SK-N-SH treated with all-trans-retinoic acid at 6 μM for 48 hours (cell line): ENCODE results near the gene KLHL42.
A peak's percentile ranks its signal among the peaks of the same experiment; 100 is the strongest.

Experiments used
- ATAC-seq: fragments of 200-7000 bp; cut with Tn5 transposase; 3 replicates; pipeline ENCODE4 v1.9.1; 2020; ENCODE audit warnings: mild to moderate bottlenecking, moderate library complexity
- ARNTL ChIP-seq: fragments of 450-650 bp; formaldehyde crosslinking; IDR thresholded peaks from 2 replicates; pipeline ENCODE4 v1.5.0; 2020; ENCODE audit warnings: low read depth, mild to moderate bottlenecking, moderate library complexity, borderline replicate concordance
- CREB5 ChIP-seq: fragments of 250-450 bp; sonication (Bioruptor Pico); IDR thresholded peaks from 2 replicates; pipeline ENCODE4 v1.5.1; 2020; ENCODE audit warnings: low read depth, mild to moderate bottlenecking, moderate library complexity
- CSDC2 ChIP-seq: fragments of 250-450 bp; sonication (Bioruptor Pico); IDR thresholded peaks from 2 replicates; pipeline ENCODE4 v1.5.0; 2020; ENCODE audit warnings: mild to moderate bottlenecking, moderate library complexity
- ESRRG ChIP-seq: fragments of 250-450 bp; sonication (Bioruptor Pico); IDR thresholded peaks from 2 replicates; pipeline ENCODE4 v1.6.1; 2021; ENCODE audit warnings: mild to moderate bottlenecking
- GLIS3 ChIP-seq: fragments of 250-450 bp; sonication (Bioruptor Pico); IDR thresholded peaks from 2 replicates; pipeline ENCODE4 v1.5.0; 2020; ENCODE audit warnings: mild to moderate bottlenecking, moderate library complexity
- ISL1 ChIP-seq: fragments of 250-450 bp; sonication (Bioruptor Pico); IDR thresholded peaks from 2 replicates; pipeline ENCODE4 v2.1.2; 2022; ENCODE audit warnings: mild to moderate bottlenecking, moderate library complexity
- PPARA ChIP-seq: fragments of 250-450 bp; sonication (Bioruptor Pico); IDR thresholded peaks from 2 replicates; pipeline ENCODE4 v1.5.0; 2020; ENCODE audit warnings: mild to moderate bottlenecking, borderline replicate concordance
- RARB ChIP-seq: fragments of 250-450 bp; sonication (Bioruptor Pico); IDR thresholded peaks from 2 replicates; pipeline ENCODE4 v1.8.0; 2021; ENCODE audit warnings: mild to moderate bottlenecking, moderate library complexity
- SNAI2 ChIP-seq: fragments of 250-450 bp; sonication (Bioruptor Pico); IDR thresholded peaks from 2 replicates; pipeline ENCODE4 v1.5.0; 2020; ENCODE audit warnings: mild to moderate bottlenecking, moderate library complexity
- TCF4 ChIP-seq: fragments of 250-450 bp; sonication (Bioruptor Pico); IDR thresholded peaks from 2 replicates; pipeline ENCODE4 v1.8.0; 2021; ENCODE audit warnings: mild to moderate bottlenecking, moderate library complexity, borderline replicate concordance
- TOX ChIP-seq: fragments of 250-450 bp; sonication (Bioruptor Pico); IDR thresholded peaks from 2 replicates; pipeline ENCODE4 v1.8.0; 2021; ENCODE audit warnings: mild to moderate bottlenecking, moderate library complexity, borderline replicate concordance
- ZC3H10 ChIP-seq: fragments of 250-450 bp; sonication (Bioruptor Pico); IDR thresholded peaks from 2 replicates; pipeline ENCODE4 v1.5.1; 2021; ENCODE audit warnings: mild to moderate bottlenecking, moderate library complexity
- ZFP3 ChIP-seq: fragments of 250-450 bp; sonication (Bioruptor Pico); IDR thresholded peaks from 2 replicates; pipeline ENCODE4 v1.5.0; 2020; ENCODE audit warnings: mild to moderate bottlenecking, moderate library complexity
- ZFP30 ChIP-seq: fragments of 450-650 bp; formaldehyde crosslinking; IDR thresholded peaks from 2 replicates; pipeline ENCODE4 v1.5.0; 2022; ENCODE audit warnings: mild to moderate bottlenecking, moderate library complexity
- ZNF565 ChIP-seq: fragments of 450-650 bp; formaldehyde crosslinking; conservative IDR thresholded peaks from 2 replicates; pipeline ENCODE4 v1.5.0; 2020; ENCODE audit warnings: low read depth, mild to moderate bottlenecking, moderate library complexity
- ZNF70 ChIP-seq: fragments of 450-650 bp; formaldehyde crosslinking; IDR thresholded peaks from 2 replicates; pipeline ENCODE4 v1.5.0; 2020; ENCODE audit warnings: mild to moderate bottlenecking, moderate library complexity
- ZNF8 ChIP-seq: fragments of 450-650 bp; formaldehyde crosslinking; IDR thresholded peaks from 2 replicates; pipeline ENCODE4 v1.5.0; 2020; ENCODE audit warnings: mild to moderate bottlenecking, moderate library complexity
- TF ChIP-seq, protein P1 (sequence below): fragments of 250-450 bp; sonication (Bioruptor Pico); IDR thresholded peaks from 2 replicates; pipeline ENCODE4 v1.5.0; 2020; ENCODE audit warnings: mild to moderate bottlenecking, moderate library complexity
- TF ChIP-seq, protein P2 (sequence below): fragments of 250-450 bp; sonication (Bioruptor Pico); IDR thresholded peaks from 2 replicates; pipeline ENCODE4 v1.5.1; 2021; ENCODE audit warnings: mild to moderate bottlenecking, moderate library complexity
- TF ChIP-seq, protein P3 (sequence below): fragments of 250-450 bp; sonication (Bioruptor Pico); IDR thresholded peaks from 2 replicates; pipeline ENCODE4 v1.8.0; 2021; ENCODE audit warnings: low read depth, mild to moderate bottlenecking, moderate library complexity, borderline replicate concordance

Gene KLHL42

DNA sequence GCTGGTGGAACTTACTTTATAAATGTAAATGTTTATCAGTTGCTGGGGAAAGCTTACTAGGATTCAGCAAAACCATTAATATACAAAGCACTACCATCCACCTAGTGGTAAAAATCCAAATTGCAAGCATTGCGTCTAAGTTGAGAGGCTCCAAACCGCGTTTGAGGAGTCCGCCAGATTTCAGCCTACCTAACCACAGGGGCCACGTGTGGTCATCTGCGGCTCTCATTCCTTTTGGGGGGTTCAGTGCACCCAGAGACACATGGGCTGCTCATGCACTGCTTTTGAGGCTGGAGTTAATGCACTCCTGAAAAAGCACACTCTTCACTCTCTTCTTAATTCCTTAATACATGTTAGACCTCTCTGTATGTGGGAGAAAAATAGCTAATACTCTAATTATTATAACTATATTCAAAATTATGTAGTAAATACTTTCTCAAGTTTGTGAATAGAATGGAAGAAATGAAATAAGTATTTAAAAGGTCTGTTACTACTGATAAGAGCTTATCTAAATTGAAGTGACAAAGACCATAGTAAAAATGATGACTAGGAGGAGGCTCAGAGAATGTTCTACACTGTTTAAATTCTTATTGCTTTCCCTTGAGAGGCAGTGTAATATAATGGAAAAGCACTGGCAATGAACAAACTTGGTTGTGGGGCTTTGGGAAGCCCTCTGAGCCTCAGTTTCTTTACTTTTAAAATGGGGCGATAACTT lies 41.4 kb downstream of the KLHL42 start:
- ATAC-seq: peak; percentile 93
- TF ChIP-seq GLIS3 (CRISPR knock-in tag): no peak

DNA sequence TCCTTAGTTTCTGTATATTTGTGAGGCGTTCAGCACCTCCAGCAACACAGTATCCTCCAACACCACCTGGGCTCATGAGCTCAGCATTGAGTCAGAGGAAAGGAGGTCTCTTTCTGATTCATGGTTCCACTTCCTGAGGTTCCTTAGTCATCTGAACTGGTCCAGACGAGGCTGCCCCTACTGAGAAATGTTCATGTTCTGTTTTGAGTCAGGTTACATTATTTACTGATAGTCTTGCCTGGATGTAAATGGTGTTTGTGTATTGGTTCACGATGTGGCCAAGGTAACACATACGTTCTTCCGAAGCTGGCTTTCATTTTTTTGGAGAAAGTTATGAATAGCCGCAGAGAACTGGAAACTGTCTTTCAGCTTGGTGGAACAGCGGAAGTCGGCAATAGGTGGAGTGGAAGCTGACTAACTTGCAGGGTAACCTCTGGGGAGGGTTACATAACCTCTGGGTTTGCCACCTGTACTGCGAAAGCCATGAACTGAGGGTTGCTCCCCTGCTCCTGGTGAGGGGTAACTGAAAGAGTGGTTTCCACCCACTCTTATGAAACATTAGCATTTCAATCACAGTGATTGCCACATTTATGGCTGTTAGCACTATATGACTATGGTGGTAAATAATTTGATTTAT lies 42.2 kb downstream of the KLHL42 start:
- TF ChIP-seq ISL1 (CRISPR knock-in tag) (no peak), ZNF70 (no peak), ZNF565 (no peak), CREB5 (CRISPR knock-in tag) (no peak), ZC3H10 (CRISPR knock-in tag) (no peak), GLIS3 (CRISPR knock-in tag) (no peak), SNAI2 (CRISPR knock-in tag) (no peak), ZFP30 (no peak), ZNF8 (CRISPR knock-in tag) (no peak), TOX (CRISPR knock-in tag) (no peak), PPARA (CRISPR knock-in tag) (no peak), ESRRG (CRISPR knock-in tag) (no peak), RARB (no peak), ZFP3 (CRISPR knock-in tag) (no peak), ARNTL (CRISPR knock-in tag) (no peak)
- TF ChIP-seq, protein P1, sequence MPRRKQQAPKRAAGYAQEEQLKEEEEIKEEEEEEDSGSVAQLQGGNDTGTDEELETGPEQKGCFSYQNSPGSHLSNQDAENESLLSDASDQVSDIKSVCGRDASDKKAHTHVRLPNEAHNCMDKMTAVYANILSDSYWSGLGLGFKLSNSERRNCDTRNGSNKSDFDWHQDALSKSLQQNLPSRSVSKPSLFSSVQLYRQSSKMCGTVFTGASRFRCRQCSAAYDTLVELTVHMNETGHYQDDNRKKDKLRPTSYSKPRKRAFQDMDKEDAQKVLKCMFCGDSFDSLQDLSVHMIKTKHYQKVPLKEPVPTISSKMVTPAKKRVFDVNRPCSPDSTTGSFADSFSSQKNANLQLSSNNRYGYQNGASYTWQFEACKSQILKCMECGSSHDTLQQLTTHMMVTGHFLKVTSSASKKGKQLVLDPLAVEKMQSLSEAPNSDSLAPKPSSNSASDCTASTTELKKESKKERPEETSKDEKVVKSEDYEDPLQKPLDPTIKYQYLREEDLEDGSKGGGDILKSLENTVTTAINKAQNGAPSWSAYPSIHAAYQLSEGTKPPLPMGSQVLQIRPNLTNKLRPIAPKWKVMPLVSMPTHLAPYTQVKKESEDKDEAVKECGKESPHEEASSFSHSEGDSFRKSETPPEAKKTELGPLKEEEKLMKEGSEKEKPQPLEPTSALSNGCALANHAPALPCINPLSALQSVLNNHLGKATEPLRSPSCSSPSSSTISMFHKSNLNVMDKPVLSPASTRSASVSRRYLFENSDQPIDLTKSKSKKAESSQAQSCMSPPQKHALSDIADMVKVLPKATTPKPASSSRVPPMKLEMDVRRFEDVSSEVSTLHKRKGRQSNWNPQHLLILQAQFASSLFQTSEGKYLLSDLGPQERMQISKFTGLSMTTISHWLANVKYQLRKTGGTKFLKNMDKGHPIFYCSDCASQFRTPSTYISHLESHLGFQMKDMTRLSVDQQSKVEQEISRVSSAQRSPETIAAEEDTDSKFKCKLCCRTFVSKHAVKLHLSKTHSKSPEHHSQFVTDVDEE (CRISPR knock-in tag): no peak
- TF ChIP-seq, protein P2, sequence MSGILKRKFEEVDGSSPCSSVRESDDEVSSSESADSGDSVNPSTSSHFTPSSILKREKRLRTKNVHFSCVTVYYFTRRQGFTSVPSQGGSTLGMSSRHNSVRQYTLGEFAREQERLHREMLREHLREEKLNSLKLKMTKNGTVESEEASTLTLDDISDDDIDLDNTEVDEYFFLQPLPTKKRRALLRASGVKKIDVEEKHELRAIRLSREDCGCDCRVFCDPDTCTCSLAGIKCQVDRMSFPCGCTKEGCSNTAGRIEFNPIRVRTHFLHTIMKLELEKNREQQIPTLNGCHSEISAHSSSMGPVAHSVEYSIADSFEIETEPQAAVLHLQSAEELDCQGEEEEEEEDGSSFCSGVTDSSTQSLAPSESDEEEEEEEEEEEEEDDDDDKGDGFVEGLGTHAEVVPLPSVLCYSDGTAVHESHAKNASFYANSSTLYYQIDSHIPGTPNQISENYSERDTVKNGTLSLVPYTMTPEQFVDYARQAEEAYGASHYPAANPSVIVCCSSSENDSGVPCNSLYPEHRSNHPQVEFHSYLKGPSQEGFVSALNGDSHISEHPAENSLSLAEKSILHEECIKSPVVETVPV: no peak
- ATAC-seq: peak; percentile 73

DNA sequence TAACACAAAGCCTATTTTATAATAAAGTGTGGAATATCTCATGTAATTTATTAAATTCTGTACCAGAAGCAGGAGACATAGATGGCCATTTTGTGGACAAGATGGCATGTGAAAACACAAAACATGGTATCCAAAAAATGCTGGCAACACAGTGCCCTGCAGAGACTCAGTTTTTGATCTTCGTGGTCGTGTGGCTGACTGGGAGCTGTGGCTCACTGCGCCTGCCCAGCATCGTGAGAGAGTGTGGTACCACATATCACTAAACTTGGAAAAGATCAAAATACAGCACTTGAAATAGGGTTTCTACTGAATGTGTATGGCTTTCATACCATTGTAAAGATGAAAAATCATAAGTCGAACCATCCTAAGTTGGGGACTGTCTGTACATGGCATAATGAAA lies 43.0 kb downstream of the KLHL42 start:
- ATAC-seq: no peak
- TF ChIP-seq GLIS3 (CRISPR knock-in tag) (no peak), ZC3H10 (CRISPR knock-in tag) (no peak), RARB (no peak), ZNF70 (no peak)

- no peak for ATAC-seq
- TF ChIP-seq, protein P3, sequence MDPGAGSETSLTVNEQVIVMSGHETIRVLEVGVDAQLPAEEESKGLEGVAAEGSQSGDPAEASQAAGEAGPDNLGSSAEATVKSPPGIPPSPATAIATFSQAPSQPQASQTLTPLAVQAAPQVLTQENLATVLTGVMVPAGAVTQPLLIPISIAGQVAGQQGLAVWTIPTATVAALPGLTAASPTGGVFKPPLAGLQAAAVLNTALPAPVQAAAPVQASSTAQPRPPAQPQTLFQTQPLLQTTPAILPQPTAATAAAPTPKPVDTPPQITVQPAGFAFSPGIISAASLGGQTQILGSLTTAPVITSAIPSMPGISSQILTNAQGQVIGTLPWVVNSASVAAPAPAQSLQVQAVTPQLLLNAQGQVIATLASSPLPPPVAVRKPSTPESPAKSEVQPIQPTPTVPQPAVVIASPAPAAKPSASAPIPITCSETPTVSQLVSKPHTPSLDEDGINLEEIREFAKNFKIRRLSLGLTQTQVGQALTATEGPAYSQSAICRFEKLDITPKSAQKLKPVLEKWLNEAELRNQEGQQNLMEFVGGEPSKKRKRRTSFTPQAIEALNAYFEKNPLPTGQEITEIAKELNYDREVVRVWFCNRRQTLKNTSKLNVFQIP (CRISPR knock-in tag): no peak
- TF ChIP-seq ZFP3 (CRISPR knock-in tag) (no peak), TCF4 (CRISPR knock-in tag) (no peak), SNAI2 (CRISPR knock-in tag) (no peak), ESRRG (CRISPR knock-in tag) (no peak), CREB5 (CRISPR knock-in tag) (no peak), PPARA (CRISPR knock-in tag) (no peak), ISL1 (CRISPR knock-in tag) (no peak), TOX (CRISPR knock-in tag) (no peak), CSDC2 (CRISPR knock-in tag) (no peak), ARNTL (CRISPR knock-in tag) (no peak), GLIS3 (CRISPR knock-in tag) (no peak), ZFP30 (no peak), ZNF565 (no peak)
- TF ChIP-seq, protein P1 (CRISPR knock-in tag): no peak
Observed at GRCh38 chr12:27824126-27824842, 44.3 kb downstream of the KLHL42 start.
